ENCODE data around the gene MRPL21.
"Not testable (repeated sequence)": the region's sequence is repeated elsewhere in the genome, so short reads cannot be mapped to it uniquely, and the experiment has no call there.

MRPL21 gene

DNA sequence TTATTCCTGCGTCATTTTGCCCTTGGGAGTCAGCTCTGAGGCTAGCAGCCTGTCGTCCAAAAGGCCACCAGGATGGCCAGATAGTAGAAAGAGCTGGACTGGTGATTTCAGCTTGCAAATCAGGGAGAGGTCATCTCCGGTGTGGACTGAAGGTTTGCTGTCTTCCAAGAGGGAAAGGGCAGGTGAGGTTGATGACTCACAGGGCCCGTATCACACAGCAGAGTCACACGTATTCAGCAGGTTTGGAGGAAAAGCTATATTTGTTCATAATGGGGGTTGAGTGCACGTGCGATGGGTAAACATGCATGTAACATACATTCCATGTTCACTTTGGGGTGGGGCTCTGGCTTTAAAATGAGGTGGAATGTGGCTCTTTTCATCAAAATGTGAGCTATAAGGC lies 25.6 kb downstream of the MRPL21 start:
- Mint-ChIP-seq H3K36me3 (ENCODE audit: low read depth) (peaks cover 4% of the 10 kb centered on the region), H3K9me3 (no peaks in the 10 kb centered on the region), H3K27me3 (no peaks in the 10 kb centered on the region), H3K4me1 (ENCODE audit: low read depth) (no peaks in the 10 kb centered on the region), H3K27ac (no peak overlapping the region), H3K4me3 (no peak overlapping the region)

GRCh38 chr11:68872216-68873003 lies 31.2 kb downstream of the MRPL21 start:
- H3K4me1 Mint-ChIP-seq (ENCODE audit: low read depth): peaks cover 10% of the 10 kb centered on the region
- H3K4me3 Mint-ChIP-seq: no peak overlapping the region
- no peaks in the 10 kb centered on the region for H3K36me3 Mint-ChIP-seq (ENCODE audit: low read depth)
- H3K27me3 Mint-ChIP-seq: peaks cover 22% of the 10 kb centered on the region
- no peaks in the 10 kb centered on the region for H3K9me3 Mint-ChIP-seq
- no peak overlapping the region for H3K27ac Mint-ChIP-seq

GRCh38 chr11:68870470-68870869 lies 33.2 kb downstream of the MRPL21 start:
- Mint-ChIP-seq H3K36me3 (ENCODE audit: low read depth) (no peaks in the 10 kb centered on the region), H3K9me3 (no peaks in the 10 kb centered on the region), H3K4me1 (ENCODE audit: low read depth) (peaks cover 10% of the 10 kb centered on the region), H3K27ac (no peak overlapping the region), H3K27me3 (peaks cover 22% of the 10 kb centered on the region), H3K4me3 (peak overlapping the region; percentile 75)

- peaks cover 10% of the 10 kb centered on the region for H3K4me1 Mint-ChIP-seq (ENCODE audit: low read depth)
- peaks cover 5% of the 10 kb centered on the region for H3K36me3 Mint-ChIP-seq (ENCODE audit: low read depth)
- H3K9me3 Mint-ChIP-seq: peaks cover 3% of the 10 kb centered on the region
- H3K4me3 Mint-ChIP-seq: no peak overlapping the region
- peaks cover 22% of the 10 kb centered on the region for H3K27me3 Mint-ChIP-seq
- no peak overlapping the region for H3K27ac Mint-ChIP-seq
These were observed 35.3 kb downstream of the MRPL21 start for GRCh38 chr11:68868221-68868835.

- H3K4me1 Mint-ChIP-seq (ENCODE audit: low read depth): peaks cover 10% of the 10 kb centered on the region
These were observed 36.6 kb downstream of the MRPL21 start for GRCh38 chr11:68867066-68867465.

GRCh38 chr11:68865241-68865640 lies 38.4 kb downstream of the MRPL21 start:
- Mint-ChIP-seq H3K27me3 (peaks cover 16% of the 10 kb centered on the region), H3K4me3 (no peak overlapping the region), H3K4me1 (ENCODE audit: low read depth) (peaks cover 10% of the 10 kb centered on the region), H3K9me3 (peaks cover 5% of the 10 kb centered on the region), H3K36me3 (ENCODE audit: low read depth) (peaks cover 6% of the 10 kb centered on the region), H3K27ac (no peak overlapping the region)

More at GRCh38 chr11:68867066-68867465, 36.6 kb downstream of the MRPL21 start:
- Mint-ChIP-seq H3K9me3 (peaks cover 5% of the 10 kb centered on the region), H3K4me3 (no peak overlapping the region), H3K36me3 (ENCODE audit: low read depth) (peaks cover 6% of the 10 kb centered on the region), H3K27me3 (peaks cover 22% of the 10 kb centered on the region), H3K27ac (no peak overlapping the region)

DNA sequence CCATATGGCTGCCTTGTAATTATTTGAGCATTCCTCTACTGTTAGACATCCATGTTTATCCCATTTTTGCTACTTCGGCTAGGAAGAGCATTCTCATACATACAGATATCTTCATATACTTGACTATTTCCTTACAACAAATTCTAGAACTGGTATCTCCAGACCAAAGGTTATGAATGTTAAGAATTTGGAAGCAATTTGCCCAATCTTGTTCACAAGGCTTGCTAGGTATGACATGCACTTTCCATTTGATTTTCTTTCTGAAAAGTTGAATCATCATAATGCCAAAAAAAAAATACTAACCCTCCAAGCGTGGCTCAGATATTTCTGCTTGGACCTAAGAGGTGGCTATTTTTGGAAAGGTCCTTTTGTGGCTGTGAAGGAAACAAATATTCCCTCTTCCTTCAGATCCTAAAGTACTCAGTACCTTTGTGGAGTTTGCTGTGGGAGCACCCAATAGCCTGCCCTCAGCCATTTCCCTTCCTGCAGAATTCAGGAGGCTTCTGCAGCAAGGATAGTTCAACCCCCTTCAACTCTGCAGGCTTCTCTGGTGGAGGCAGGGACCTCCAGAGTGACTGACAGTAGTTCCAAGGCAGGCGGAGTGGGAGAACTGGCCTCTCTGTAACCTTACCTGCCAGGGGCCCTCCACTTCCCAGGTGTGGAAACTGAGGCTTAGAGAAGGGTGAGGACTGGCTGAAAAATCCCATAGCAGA lies 39.9 kb downstream of the MRPL21 start:
- Mint-ChIP-seq H3K4me1 (ENCODE audit: low read depth) (no peaks in the 10 kb centered on the region), H3K9me3 (peaks cover 5% of the 10 kb centered on the region), H3K27me3 (peaks cover 3% of the 10 kb centered on the region), H3K36me3 (ENCODE audit: low read depth) (peaks cover 6% of the 10 kb centered on the region), H3K4me3 (no peak overlapping the region), H3K27ac (no peak overlapping the region)

GRCh38 chr11:68862421-68862820 lies 41.2 kb downstream of the MRPL21 start:
- no peak overlapping the region for H3K27ac Mint-ChIP-seq

DNA sequence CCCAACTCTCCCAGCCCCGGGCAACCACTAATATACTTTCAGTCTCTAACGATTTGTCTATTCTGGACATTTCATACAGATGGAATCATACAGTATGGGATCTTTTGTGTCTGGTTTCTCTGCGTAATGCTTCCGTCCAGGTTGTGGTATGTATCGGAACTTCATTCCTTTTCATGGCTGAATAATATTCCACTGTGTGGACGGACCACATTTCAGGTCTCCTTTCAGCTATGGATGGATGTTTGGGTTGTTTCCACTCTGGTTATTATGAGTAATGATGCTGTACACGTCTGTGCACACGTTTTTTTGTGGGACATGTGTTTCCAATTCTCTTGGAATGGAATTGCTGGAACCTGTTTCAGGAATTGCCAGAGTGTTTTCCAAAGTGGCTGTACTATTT lies 44.5 kb downstream of the MRPL21 start:
- Mint-ChIP-seq H3K4me1 (ENCODE audit: low read depth) (no peaks in the 10 kb centered on the region), H3K27me3 (peaks cover 7% of the 10 kb centered on the region), H3K9me3 (peaks cover 5% of the 10 kb centered on the region), H3K4me3 (no peak overlapping the region), H3K27ac (no peak overlapping the region), H3K36me3 (ENCODE audit: low read depth) (peaks cover 6% of the 10 kb centered on the region)

More at GRCh38 chr11:68862421-68862820, 41.2 kb downstream of the MRPL21 start:
- peaks cover 5% of the 10 kb centered on the region for H3K9me3 Mint-ChIP-seq
- H3K4me1 Mint-ChIP-seq (ENCODE audit: low read depth): no peaks in the 10 kb centered on the region
- H3K36me3 Mint-ChIP-seq (ENCODE audit: low read depth): peaks cover 6% of the 10 kb centered on the region
- no peak overlapping the region for H3K4me3 Mint-ChIP-seq
- no peaks in the 10 kb centered on the region for H3K27me3 Mint-ChIP-seq

DNA sequence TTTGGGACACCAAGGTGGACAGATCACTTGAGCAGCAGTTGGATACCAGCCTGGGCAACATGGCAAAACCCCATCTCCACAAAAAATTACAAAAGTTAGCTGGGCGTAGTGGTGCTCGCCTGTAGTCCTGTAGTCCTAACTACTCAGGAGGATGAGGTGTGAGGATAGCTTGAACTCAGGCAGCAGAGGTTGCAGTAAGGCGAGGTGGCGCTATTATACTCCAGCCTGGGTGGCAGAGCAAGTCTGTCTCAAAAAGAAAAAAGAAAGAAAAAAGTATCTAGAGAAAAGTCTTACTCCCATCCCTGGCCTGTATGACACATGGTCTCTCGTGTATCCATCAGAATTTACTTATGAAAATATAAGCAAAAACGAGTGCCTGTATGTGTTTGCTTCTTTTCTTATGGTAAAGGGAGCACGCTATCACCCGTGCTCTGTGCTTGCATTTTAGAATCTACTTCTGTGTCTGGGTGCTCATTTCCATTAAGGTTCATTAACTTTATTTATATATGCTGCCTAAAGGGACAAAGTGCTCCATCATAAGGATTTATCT lies 46.5 kb downstream of the MRPL21 start:
- Mint-ChIP-seq H3K36me3 (ENCODE audit: low read depth) (no peaks in the 10 kb centered on the region), H3K4me1 (ENCODE audit: low read depth) (no peaks in the 10 kb centered on the region), H3K27ac (no peak overlapping the region), H3K27me3 (peaks cover 19% of the 10 kb centered on the region), H3K9me3 (no peaks in the 10 kb centered on the region), H3K4me3 (no peak overlapping the region)

- H3K27ac Mint-ChIP-seq; H3K9me3 Mint-ChIP-seq; H3K36me3 Mint-ChIP-seq (ENCODE audit: low read depth); H3K4me1 Mint-ChIP-seq (ENCODE audit: low read depth); H3K4me3 Mint-ChIP-seq: not testable (repeated sequence)
- peaks cover 19% of the 10 kb centered on the region for H3K27me3 Mint-ChIP-seq
These were observed 47.1 kb downstream of the MRPL21 start for GRCh38 chr11:68856425-68857030.

DNA sequence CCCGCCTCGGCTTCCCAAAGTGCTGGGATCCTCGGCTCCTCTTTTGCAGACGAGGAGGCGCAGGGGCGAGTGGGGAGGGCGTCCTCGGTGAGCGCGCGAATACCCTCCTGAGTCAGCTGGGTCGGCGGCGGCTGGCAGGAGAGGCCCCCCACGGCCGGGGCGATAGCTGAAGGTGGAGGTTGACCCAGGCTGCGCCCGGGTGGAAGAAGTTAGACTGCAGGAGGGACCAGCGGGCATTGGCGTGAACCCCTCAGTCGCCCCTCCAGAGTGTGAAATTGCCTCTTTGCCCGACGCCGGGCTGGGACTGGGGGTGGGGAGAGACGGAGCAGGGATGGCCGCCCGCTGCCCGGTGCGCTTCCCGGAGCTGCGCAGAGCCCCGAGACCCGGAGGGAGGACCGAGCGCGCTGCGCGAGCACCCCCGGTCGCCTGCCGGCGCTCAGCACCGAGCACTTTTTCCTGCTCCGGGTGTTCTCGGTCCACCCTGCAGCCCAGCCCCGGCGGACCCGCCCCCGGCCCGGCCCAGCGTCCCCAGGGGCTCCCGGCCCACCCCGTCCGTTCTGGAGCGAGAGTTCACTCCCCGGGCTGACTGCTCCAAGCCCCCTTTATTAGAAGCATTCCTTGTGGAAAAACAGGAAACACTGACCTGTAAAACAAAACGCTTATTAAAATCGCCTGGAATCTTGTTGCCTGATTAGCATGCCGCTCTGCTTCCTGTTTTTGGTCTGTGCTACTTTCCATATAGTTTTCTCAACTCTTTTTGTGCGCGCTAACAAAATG lies 48.2 kb downstream of the MRPL21 start:
- H3K27ac Mint-ChIP-seq: no peak overlapping the region
- no peaks in the 10 kb centered on the region for H3K9me3 Mint-ChIP-seq
- H3K36me3 Mint-ChIP-seq (ENCODE audit: low read depth): no peaks in the 10 kb centered on the region
- H3K4me1 Mint-ChIP-seq (ENCODE audit: low read depth): no peaks in the 10 kb centered on the region
- peaks cover 19% of the 10 kb centered on the region for H3K27me3 Mint-ChIP-seq
- H3K4me3 Mint-ChIP-seq: peak overlapping the region; percentile 68

GRCh38 chr11:68854273-68854958 lies 49.2 kb downstream of the MRPL21 start:
- no peaks in the 10 kb centered on the region for H3K9me3 Mint-ChIP-seq
- H3K4me1 Mint-ChIP-seq (ENCODE audit: low read depth): no peaks in the 10 kb centered on the region
- no peaks in the 10 kb centered on the region for H3K36me3 Mint-ChIP-seq (ENCODE audit: low read depth)
- H3K4me3 Mint-ChIP-seq: no peak overlapping the region
- H3K27ac Mint-ChIP-seq: no peak overlapping the region
- H3K27me3 Mint-ChIP-seq: peaks cover 19% of the 10 kb centered on the region

- no peaks in the 10 kb centered on the region for H3K4me1 Mint-ChIP-seq (ENCODE audit: low read depth)
- H3K4me3 Mint-ChIP-seq: no peak overlapping the region
- H3K27me3 Mint-ChIP-seq: peaks cover 19% of the 10 kb centered on the region
- H3K9me3 Mint-ChIP-seq: no peaks in the 10 kb centered on the region
- no peaks in the 10 kb centered on the region for H3K36me3 Mint-ChIP-seq (ENCODE audit: low read depth)
- H3K27ac Mint-ChIP-seq: no peak overlapping the region
These were observed 51.0 kb downstream of the MRPL21 start for GRCh38 chr11:68852628-68853027.
